ENCODE measurements around the gene SLC6A6. TPM values are rescaled to one million over a fixed set of nuclear protein-coding genes. Genes with fewer than 3 reads are reported as not detected.

The SLC6A6 gene
- total and polyA plus RNA-seq, 2 donors (not counting 1 experiment from before 2014, with no cell fraction given): 8.9 to 24.0 TPM

DNA sequence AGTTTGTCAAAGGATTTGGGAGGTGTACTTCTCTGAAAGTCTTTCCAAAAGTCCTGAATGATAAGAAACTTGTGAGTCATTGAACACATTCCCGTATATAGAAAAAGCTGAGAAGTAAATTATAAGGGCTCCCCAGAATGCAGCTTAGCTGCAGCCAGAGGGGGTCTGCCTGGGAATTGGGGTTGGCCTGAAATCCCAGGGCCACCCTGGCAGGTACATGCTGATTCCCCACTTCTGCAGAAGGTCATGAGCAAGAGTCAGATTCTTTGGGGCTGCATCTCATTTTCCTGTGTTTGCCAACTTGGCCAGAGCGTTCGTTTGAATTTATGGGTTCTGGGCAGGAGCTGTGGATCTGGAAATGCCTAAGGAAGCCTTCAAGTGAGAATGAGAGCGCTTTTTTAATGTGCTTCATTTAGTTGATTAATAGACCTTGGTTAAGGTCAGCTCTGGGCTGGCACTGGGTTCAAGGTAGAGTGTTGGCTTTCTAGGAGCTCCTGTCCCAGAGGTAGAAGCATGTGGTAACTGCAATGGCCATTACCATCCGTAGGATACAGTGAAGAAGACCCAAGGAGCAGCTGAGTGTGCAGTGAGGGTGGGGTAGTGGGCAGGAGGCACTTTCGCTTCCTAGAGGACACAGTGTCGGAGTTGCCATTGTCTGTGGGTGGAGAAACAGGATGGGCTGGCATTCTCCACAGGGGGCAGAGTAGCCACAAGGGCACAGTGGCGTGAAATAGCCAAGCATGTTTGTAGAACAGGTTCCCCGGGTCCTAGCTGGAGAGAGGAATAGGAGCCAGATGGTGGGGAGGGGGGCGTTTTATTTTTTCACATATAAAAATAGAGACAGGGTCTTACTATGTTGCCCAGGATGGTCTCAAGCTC, 3.2 kb downstream of the SLC6A6 start:
- Histone ChIP-seq H3K27ac (ENCODE audit: insufficient read depth, low read length) (no peak overlapping the region), H3K4me3 (replicated peaks in 1 of 4; ENCODE audit: control extremely low read depth in 1 of 4, insufficient read depth in 1 of 4, low read depth in 3 of 4, low read length in 4 of 4) (peak overlapping the region in 1 of 4 experiments; percentile 83), H3K4me1 (ENCODE audit: control insufficient read depth, extremely low read depth, insufficient read depth, low read length) (peaks cover 10% of the 10 kb centered on the region), H3K27me3 (ENCODE audit: control insufficient read depth, insufficient read depth, low read length) (no peaks in the 10 kb centered on the region), H2AFZ (ENCODE audit: low read length) (no peak overlapping the region), H3K36me3 (ENCODE audit: control insufficient read depth, insufficient read depth, low read length) (no peaks in the 10 kb centered on the region), H4K20me1 (ENCODE audit: control insufficient read depth, extremely low read depth, insufficient read depth, low read length) (no peaks in the 10 kb centered on the region), H3K4me2 (ENCODE audit: extremely low read depth, insufficient read depth, low read length) (no peak overlapping the region), H3K9ac (ENCODE audit: insufficient read depth, low read length) (no peak overlapping the region), H3K9me3 (ENCODE audit: control insufficient read depth, insufficient read depth, low read depth, low read length) (no peaks in the 10 kb centered on the region), H3K79me2 (ENCODE audit: control insufficient read depth, insufficient read depth, low read length) (peaks cover 32% of the 10 kb centered on the region)
- TF ChIP-seq EZH2 (IDR thresholded peaks at IDR 0.05; ENCODE audit: low read length, missing control alignments): no peak
- TF ChIP-seq, protein P1, sequence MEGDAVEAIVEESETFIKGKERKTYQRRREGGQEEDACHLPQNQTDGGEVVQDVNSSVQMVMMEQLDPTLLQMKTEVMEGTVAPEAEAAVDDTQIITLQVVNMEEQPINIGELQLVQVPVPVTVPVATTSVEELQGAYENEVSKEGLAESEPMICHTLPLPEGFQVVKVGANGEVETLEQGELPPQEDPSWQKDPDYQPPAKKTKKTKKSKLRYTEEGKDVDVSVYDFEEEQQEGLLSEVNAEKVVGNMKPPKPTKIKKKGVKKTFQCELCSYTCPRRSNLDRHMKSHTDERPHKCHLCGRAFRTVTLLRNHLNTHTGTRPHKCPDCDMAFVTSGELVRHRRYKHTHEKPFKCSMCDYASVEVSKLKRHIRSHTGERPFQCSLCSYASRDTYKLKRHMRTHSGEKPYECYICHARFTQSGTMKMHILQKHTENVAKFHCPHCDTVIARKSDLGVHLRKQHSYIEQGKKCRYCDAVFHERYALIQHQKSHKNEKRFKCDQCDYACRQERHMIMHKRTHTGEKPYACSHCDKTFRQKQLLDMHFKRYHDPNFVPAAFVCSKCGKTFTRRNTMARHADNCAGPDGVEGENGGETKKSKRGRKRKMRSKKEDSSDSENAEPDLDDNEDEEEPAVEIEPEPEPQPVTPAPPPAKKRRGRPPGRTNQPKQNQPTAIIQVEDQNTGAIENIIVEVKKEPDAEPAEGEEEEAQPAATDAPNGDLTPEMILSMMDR (conservative IDR thresholded peaks at IDR 0.05 in 1 of 2, IDR thresholded peaks at IDR 0.05 in 1 of 2; ENCODE audit: low read depth in 1 of 2, low read length in 2 of 2): no peak
- peak in 1 of 2 donors; percentile 45 for DNase-seq (ENCODE audit: low read depth in 2 of 2)

DNA sequence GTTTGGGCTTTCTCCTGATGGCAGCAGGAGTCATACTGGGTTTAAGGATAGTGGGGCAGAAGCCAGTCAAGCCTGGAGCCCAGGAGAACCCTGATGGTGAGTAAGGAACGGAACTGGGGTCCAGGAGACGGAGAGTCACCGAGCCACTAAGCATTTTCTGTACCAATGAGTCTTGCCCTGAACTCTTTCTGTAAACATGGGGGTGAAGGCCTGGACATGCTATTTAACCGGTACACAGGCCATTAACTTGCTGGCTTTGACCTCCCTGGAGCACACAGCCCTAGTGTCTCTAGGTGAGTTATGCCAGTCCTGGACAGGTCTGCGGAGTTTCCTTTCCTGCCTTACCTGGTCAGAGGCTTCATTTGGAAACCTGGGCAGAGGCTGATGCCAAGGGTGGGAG, 3.9 kb downstream of the SLC6A6 start:
- Histone ChIP-seq H3K4me1 (ENCODE audit: control insufficient read depth, extremely low read depth, insufficient read depth, low read length) (peaks cover 13% of the 10 kb centered on the region), H3K4me3 (replicated peaks in 1 of 4; ENCODE audit: control extremely low read depth in 1 of 4, insufficient read depth in 1 of 4, low read depth in 3 of 4, low read length in 4 of 4) (no peak overlapping the region), H3K27me3 (ENCODE audit: control insufficient read depth, insufficient read depth, low read length) (no peaks in the 10 kb centered on the region), H3K9ac (ENCODE audit: insufficient read depth, low read length) (no peak overlapping the region), H3K79me2 (ENCODE audit: control insufficient read depth, insufficient read depth, low read length) (peaks cover 33% of the 10 kb centered on the region), H4K20me1 (ENCODE audit: control insufficient read depth, extremely low read depth, insufficient read depth, low read length) (no peaks in the 10 kb centered on the region), H3K4me2 (ENCODE audit: extremely low read depth, insufficient read depth, low read length) (no peak overlapping the region), H3K27ac (ENCODE audit: insufficient read depth, low read length) (no peak overlapping the region), H3K9me3 (ENCODE audit: control insufficient read depth, insufficient read depth, low read depth, low read length) (no peaks in the 10 kb centered on the region), H2AFZ (ENCODE audit: low read length) (no peak overlapping the region), H3K36me3 (ENCODE audit: control insufficient read depth, insufficient read depth, low read length) (no peaks in the 10 kb centered on the region)
- no peak for DNase-seq (ENCODE audit: low read depth in 2 of 2)
- TF ChIP-seq, protein P1 (conservative IDR thresholded peaks at IDR 0.05 in 1 of 2, IDR thresholded peaks at IDR 0.05 in 1 of 2; ENCODE audit: low read depth in 1 of 2, low read length in 2 of 2): no peak
- TF ChIP-seq EZH2 (IDR thresholded peaks at IDR 0.05; ENCODE audit: low read length, missing control alignments): no peak

DNA sequence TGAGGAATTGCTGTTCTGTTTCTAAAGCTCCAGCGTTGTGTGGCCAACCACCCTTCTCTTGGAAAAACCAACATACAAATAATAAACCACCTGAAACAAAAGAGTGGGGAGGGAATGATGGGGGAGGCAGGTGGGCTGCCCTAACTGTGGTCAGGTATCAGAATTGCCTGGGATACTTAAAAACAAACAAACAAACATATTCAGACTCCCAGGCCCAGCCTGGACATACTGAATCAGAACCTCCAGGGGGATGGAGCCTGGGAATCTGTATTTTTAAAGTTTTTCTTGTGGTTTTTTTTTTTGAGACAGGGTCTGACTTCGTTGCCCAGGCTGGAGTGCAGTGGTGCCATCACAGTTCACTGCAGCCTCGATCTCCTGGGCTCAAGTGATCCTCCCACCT, 4.4 kb downstream of the SLC6A6 start:
- no peaks in the 10 kb centered on the region for H4K20me1 ChIP-seq (ENCODE audit: control insufficient read depth, extremely low read depth, insufficient read depth, low read length)
- no peak overlapping the region for H3K4me3 ChIP-seq (replicated peaks in 1 of 4; ENCODE audit: control extremely low read depth in 1 of 4, insufficient read depth in 1 of 4, low read depth in 3 of 4, low read length in 4 of 4)
- H3K9me3 ChIP-seq (ENCODE audit: control insufficient read depth, insufficient read depth, low read depth, low read length): no peaks in the 10 kb centered on the region
- H3K4me1 ChIP-seq (ENCODE audit: control insufficient read depth, extremely low read depth, insufficient read depth, low read length): peaks cover 13% of the 10 kb centered on the region
- TF ChIP-seq, protein P1 (conservative IDR thresholded peaks at IDR 0.05 in 1 of 2, IDR thresholded peaks at IDR 0.05 in 1 of 2; ENCODE audit: low read depth in 1 of 2, low read length in 2 of 2): no peak
- TF ChIP-seq EZH2 (IDR thresholded peaks at IDR 0.05; ENCODE audit: low read length, missing control alignments): no peak
- H3K9ac ChIP-seq (ENCODE audit: insufficient read depth, low read length): no peak overlapping the region
- no peaks in the 10 kb centered on the region for H3K36me3 ChIP-seq (ENCODE audit: control insufficient read depth, insufficient read depth, low read length)
- no peaks in the 10 kb centered on the region for H3K27me3 ChIP-seq (ENCODE audit: control insufficient read depth, insufficient read depth, low read length)
- H2AFZ ChIP-seq (ENCODE audit: low read length): no peak overlapping the region
- H3K27ac ChIP-seq (ENCODE audit: insufficient read depth, low read length): no peak overlapping the region
- no peak for DNase-seq (ENCODE audit: low read depth in 2 of 2)
- peaks cover 36% of the 10 kb centered on the region for H3K79me2 ChIP-seq (ENCODE audit: control insufficient read depth, insufficient read depth, low read length)
- H3K4me2 ChIP-seq (ENCODE audit: extremely low read depth, insufficient read depth, low read length): no peak overlapping the region
